HG02610 (cell line): ENCODE measurements around the gene MICOS13.

ENCODE experiments used
- ATAC-seq: cut with Tn5 transposase; IDR thresholded peaks from one replicate; pipeline ENCODE4 v1.9.1; 2021; ENCODE audit warnings: mild to moderate bottlenecking, moderate library complexity; ENCODE audit not compliant: unreplicated experiment

MICOS13 gene

GRCh38 chr19:5631567-5632240 is 48.6 kb downstream of the MICOS13 start:
- no peak for ATAC-seq

- no peak for ATAC-seq
Measured at GRCh38 chr19:5628919-5629481, 51.3 kb downstream of the MICOS13 start.

GRCh38 chr19:5628461-5628860 is 51.9 kb downstream of the MICOS13 start:
- ATAC-seq = no peak
